HepG2 (cell line): ENCODE data around the gene EIF1. TPM values are rescaled to one million over a fixed set of nuclear protein-coding genes. Genes with fewer than 3 reads are reported as not detected.

Source experiments
- ATAC-seq: fragments of 200-7000 bp; cut with Tn5 transposase; 3 replicates; pipeline ENCODE4 v1.9.1; 2020; ENCODE audit warnings: mild to moderate bottlenecking, moderate library complexity
- BruUV-seq: library from RNA; stranded (reverse); fragments of 400-500 nt; replicated peaks from 2 replicates; lab custom pipeline; 2021; lab: Mats Ljungman, UMichigan
- CTCF ChIA-PET: fragments of 300-600 bp; formaldehyde crosslinking; extraction: SDS; loops from one replicate; lab custom pipeline; 2021; ENCODE audit warnings: low total read pairs, inconsistent platforms, low intra/inter-chr PET ratio; lab: Yijun Ruan, JAX
- POLR2A ChIA-PET: fragments of 350-600 bp; sonication (Branson Sonifier 250); formaldehyde crosslinking; loops from one replicate; lab custom pipeline; 2020; ENCODE audit warnings: antibody characterized with exemption, inconsistent platforms; lab: Yijun Ruan, JAX
- DNase-seq: peaks from one replicate; pipeline ENCODE4 v3.0.0-alpha.2; 2015; ENCODE audit warnings: low spot score
- FAIRE-seq: peaks from 3 replicates; lab custom pipeline; 2011; peaks lifted over from hg19 to GRCh38; lab: Jason Lieb, UNC
- H2AFZ ChIP-seq: one replicate; pipeline ENCODE4 v1.6.1; 2011; ENCODE audit warnings: low read length, inconsistent platforms
- H3K27ac ChIP-seq: fragments of 300-600 bp; 3 replicates; pipeline ENCODE4 v1.8.0; 2011; ENCODE audit warnings: mixed run types, mild to moderate bottlenecking, mixed read lengths, low read length, inconsistent platforms; ENCODE audit not compliant: insufficient read depth; ENCODE audit errors: extremely low read length
- H3K27me3 ChIP-seq, 2 experiments: fragments of 200-600 bp in 1 of 2; 2 replicates in 1 of 2; 3 replicates in 1 of 2; pipeline versions ENCODE4 v1.6.0 to v1.8.0; 2011; ENCODE audit warnings: low read length in 2 of 2, mild to moderate bottlenecking in 2 of 2, moderate library complexity in 2 of 2, inconsistent platforms in 1 of 2; ENCODE audit not compliant: insufficient read depth in 2 of 2, control insufficient read depth in 1 of 2
- H3K36me3 ChIP-seq, 2 experiments: fragments of 200-600 bp in 1 of 2; replicated peaks in 1 of 2; 2 replicates in 1 of 2; 3 replicates in 1 of 2; pipeline versions ENCODE4 v1.5.1 to v1.8.0; 2011; ENCODE audit warnings: low read length in 2 of 2, inconsistent platforms in 1 of 2; ENCODE audit not compliant: insufficient read depth in 2 of 2, control insufficient read depth in 1 of 2
- H3K4me1 ChIP-seq: 2 replicates; pipeline ENCODE4 v1.5.1; 2012; ENCODE audit warnings: low read length, inconsistent platforms; ENCODE audit not compliant: insufficient read depth
- H3K4me2 ChIP-seq: 2 replicates; pipeline ENCODE4 v1.6.0; 2011; ENCODE audit warnings: low read depth, low read length, inconsistent platforms
- H3K4me3 ChIP-seq, 3 experiments: fragments of 200-600 bp in 1 of 3; sonication (generic), shearing (Covaris generic) in 1 of 3; replicated peaks in 1 of 3; 2 replicates each; pipeline ENCODE4 v1.5.1; 2011 to 2016; ENCODE audit warnings: low read length in 3 of 3, inconsistent platforms in 2 of 3, low read depth in 2 of 3, mild to moderate bottlenecking in 2 of 3, control low read depth in 1 of 3, mixed read lengths in 1 of 3; ENCODE audit not compliant: insufficient read depth in 1 of 3
- H3K79me2 ChIP-seq: one replicate; pipeline ENCODE4 v1.6.1; 2011; ENCODE audit warnings: low read length, inconsistent platforms; ENCODE audit not compliant: insufficient read depth
- H3K9ac ChIP-seq: 2 replicates; pipeline ENCODE4 v1.6.0; 2011; ENCODE audit warnings: mild to moderate bottlenecking, low read depth, low read length, inconsistent platforms; ENCODE audit not compliant: insufficient read depth
- H3K9me3 ChIP-seq: 2 replicates; pipeline ENCODE4 v1.5.1; 2012; ENCODE audit warnings: mild to moderate bottlenecking, low read length
- H4K20me1 ChIP-seq: 2 replicates; pipeline ENCODE4 v1.6.0; 2011; ENCODE audit warnings: inconsistent platforms, mild to moderate bottlenecking, low read length, moderate library complexity; ENCODE audit not compliant: insufficient read depth
- CCDC6 ChIP-seq: sonication (generic); formaldehyde crosslinking; IDR thresholded peaks from 2 replicates; pipeline ENCODE4 v1.8.1; 2022; ENCODE audit warnings: mild to moderate bottlenecking, missing genetic modification reagents, moderate library complexity
- FOXA1 ChIP-seq, 2 experiments: fragments of 450-650 bp in 1 of 2; sonication (generic) in 1 of 2; formaldehyde crosslinking in 1 of 2; IDR thresholded peaks; 2 replicates each; pipeline versions ENCODE4 v1.4.0 to v1.6.1; 2016 to 2020; ENCODE audit warnings: missing genetic modification reagents in 1 of 2
- FOXA3 ChIP-seq: IDR thresholded peaks from 2 replicates; pipeline ENCODE4 v1.6.1; 2016; ENCODE audit warnings: missing genetic modification reagents, missing compliant biosample characterization
- GFI1 ChIP-seq: sonication (generic); formaldehyde crosslinking; IDR thresholded peaks from 2 replicates; pipeline ENCODE4 v1.5.0; 2020; ENCODE audit warnings: missing genetic modification reagents, mild to moderate bottlenecking, borderline replicate concordance
- PPARG ChIP-seq: conservative IDR thresholded peaks from 2 replicates; pipeline ENCODE4 v1.6.1; 2016; ENCODE audit warnings: missing biosample characterization, missing genetic modification reagents
- RARA ChIP-seq: IDR thresholded peaks from 2 replicates; pipeline ENCODE4 v1.6.1; 2016; ENCODE audit warnings: missing genetic modification reagents, missing compliant biosample characterization
- SMC3 ChIP-seq: IDR thresholded peaks from 2 replicates; pipeline ENCODE4 v1.6.1; 2011; ENCODE audit warnings: low read length, improper control_type of control experiment
- ZBTB39 ChIP-seq: sonication (generic); formaldehyde crosslinking; IDR thresholded peaks from 2 replicates; pipeline ENCODE4 v1.5.0; 2020; ENCODE audit warnings: missing genetic modification reagents
- ZNF256 ChIP-seq: sonication (generic); formaldehyde crosslinking; conservative IDR thresholded peaks from 2 replicates; pipeline ENCODE4 v1.4.0; 2020; ENCODE audit warnings: missing genetic modification reagents
- ZNF296 ChIP-seq: sonication (generic); formaldehyde crosslinking; conservative IDR thresholded peaks from 2 replicates; pipeline ENCODE4 v1.5.0; 2020; ENCODE audit warnings: mild to moderate bottlenecking, missing genetic modification reagents
- ZNF30 ChIP-seq: sonication (generic); formaldehyde crosslinking; IDR thresholded peaks from 2 replicates; pipeline ENCODE4 v1.5.0; 2020; ENCODE audit warnings: mild to moderate bottlenecking, missing genetic modification reagents
- ZNF331 ChIP-seq: sonication (generic); formaldehyde crosslinking; IDR thresholded peaks from 2 replicates; pipeline ENCODE4 v1.4.0; 2020; ENCODE audit warnings: missing genetic modification reagents
- ZNF614 ChIP-seq: IDR thresholded peaks from 2 replicates; pipeline ENCODE4 v1.6.1; 2018; ENCODE audit warnings: missing biosample characterization, missing genetic modification reagents, inconsistent platforms, borderline replicate concordance
- ZNF674 ChIP-seq: sonication (generic); formaldehyde crosslinking; IDR thresholded peaks from 2 replicates; pipeline ENCODE4 v1.5.0; 2020; ENCODE audit warnings: low read depth, mild to moderate bottlenecking, missing genetic modification reagents
- ZSCAN30 ChIP-seq: sonication (generic); formaldehyde crosslinking; IDR thresholded peaks from 2 replicates; pipeline ENCODE4 v1.5.0; 2020; ENCODE audit warnings: mild to moderate bottlenecking, missing genetic modification reagents
- WGBS: methylation state at CpG from one replicate; pipeline ENCODE4 v1.1.6; 2017; ENCODE audit warnings: low lambda C conversion rate; 5-methylcytosine and 5-hydroxymethylcytosine counted together
- in situ Hi-C: cut with HindIII; loops from 2 replicates; pipeline ENCODE4 v1.10.0; 2017; ENCODE audit warnings: low pct_unique_long_range_greater_than_20kb; ENCODE audit not compliant: extremely low pct_ligation_motif_present
- intact Hi-C: fragments of 100-400 bp; cut with micrococcal nuclease; formaldehyde crosslinking; loops from one replicate; pipeline ENCODE4 v1.10.0; 2022; ENCODE audit not compliant: unreplicated experiment
- polyA plus RNA-seq, 8 experiments: library from polyadenylated mRNA; depleted of rRNA in 3 of 8; stranded (reverse) in 7 of 8; unstranded in 1 of 8; fragments of >200 nt; fragmentation: Illumina TruSeq in 4 of 8; extraction: Trizol in 4 of 8; gene quantifications; 2 replicates each; pipeline versions ENCODE4 v1.2.1 to v1.2.3, GENCODE V29; 2011 to 2016; ENCODE audit warnings: low read depth in 4 of 8, missing spikeins in 1 of 8, mixed read lengths in 1 of 8; ENCODE audit not compliant: insufficient read depth in 1 of 8
- total RNA-seq, 5 experiments: library from RNA; depleted of rRNA; stranded (reverse); fragments of >200 nt; fragmentation: Illumina TruSeq; extraction: Trizol; gene quantifications; 2 replicates each; pipeline ENCODE4 v1.2.3, GENCODE V29; 2016; ENCODE audit warnings: low read depth in 1 of 5
- TF ChIP-seq, protein P1 (sequence below): sonication (generic); formaldehyde crosslinking; IDR thresholded peaks from 2 replicates; pipeline ENCODE4 v1.5.0; 2020; ENCODE audit warnings: mild to moderate bottlenecking, missing genetic modification reagents
- TF ChIP-seq, protein P2 (sequence below): sonication (generic); formaldehyde crosslinking; IDR thresholded peaks from 2 replicates; pipeline ENCODE4 v1.4.0; 2020; ENCODE audit warnings: missing genetic modification reagents

EIF1 gene
- total and polyA plus RNA-seq, 2 of the 13 experiments (the other 11 are each of a cell fraction or from before 2014, with no cell fraction given), result 147 to 517 TPM

DNA sequence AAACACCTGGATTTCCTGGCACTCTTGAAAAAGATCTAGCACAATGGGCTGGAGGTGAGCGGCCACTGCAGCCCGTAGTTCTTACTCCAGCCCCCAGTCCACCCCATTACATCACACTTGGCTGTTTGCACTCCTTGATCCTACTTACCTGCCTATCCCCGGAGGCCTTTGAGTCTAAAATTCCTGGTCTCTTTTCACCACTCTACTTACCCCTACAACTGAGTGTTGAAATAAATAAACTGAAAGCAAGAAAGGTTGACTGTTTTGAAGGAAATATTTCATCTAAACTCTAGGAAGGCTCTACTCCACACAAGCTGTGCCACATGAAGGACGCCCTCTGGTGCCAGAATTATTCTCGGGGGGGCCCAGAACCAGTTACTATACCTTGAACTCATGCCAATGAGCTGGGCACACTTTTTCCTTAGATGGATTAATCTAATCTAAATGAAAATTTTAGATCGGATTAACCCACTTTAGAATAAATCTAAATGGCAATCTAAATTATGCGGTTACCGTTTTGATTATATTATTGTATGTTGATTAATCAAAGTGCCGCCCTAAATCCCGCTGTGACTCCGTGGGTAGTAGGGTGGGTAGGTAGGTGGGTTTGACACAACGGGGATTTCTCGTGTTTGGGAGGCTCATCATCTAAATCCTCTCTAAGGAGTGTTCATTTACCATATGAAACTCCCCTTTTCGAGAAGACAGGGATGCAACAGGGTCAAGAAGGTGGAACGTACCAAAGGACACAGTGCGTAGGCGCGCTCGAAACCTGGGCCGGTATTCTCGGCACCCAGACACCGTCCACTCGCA, 651 bp upstream of the EIF1 start:
- ATAC-seq, result 0 out of 3 replicates have a peak, but pooled peaks have one; percentile 0
- TF ChIP-seq FOXA1 (IDR thresholded peaks at IDR 0.05) (no peak), FOXA1 (CRISPR knock-in tag; IDR thresholded peaks at IDR 0.05) (peak; percentile 12; the same call in 1 of the 2 replicates), ZSCAN30 (CRISPR knock-in tag) (peak; percentile 81; the same call in 1 of the 2 replicates), ZNF30 (CRISPR knock-in tag) (no peak), ZBTB39 (no peak), RARA (CRISPR knock-in tag) (peak; percentile 49), PPARG (0 out of 2 replicates have a peak, but pooled peaks have one; percentile 6), ZNF296 (CRISPR knock-in tag) (no peak), CCDC6 (peak; percentile 17; the same call in 1 of the 2 replicates), FOXA3 (peak; percentile 30), ZNF331 (CRISPR knock-in tag) (no peak), ZNF674 (CRISPR knock-in tag) (0 out of 2 replicates have a peak, but pooled peaks have one; percentile 37), ZNF256 (CRISPR knock-in tag) (0 out of 2 replicates have a peak, but pooled peaks have one; percentile 9), SMC3 (0 out of 2 replicates have a peak, but pooled peaks have one; percentile 11), GFI1 (CRISPR knock-in tag) (peak; percentile 62; the same call in 1 of the 2 replicates), ZNF614 (CRISPR knock-in tag) (0 out of 2 replicates have a peak, but pooled peaks have one; percentile 9)
- TF ChIP-seq, protein P1, sequence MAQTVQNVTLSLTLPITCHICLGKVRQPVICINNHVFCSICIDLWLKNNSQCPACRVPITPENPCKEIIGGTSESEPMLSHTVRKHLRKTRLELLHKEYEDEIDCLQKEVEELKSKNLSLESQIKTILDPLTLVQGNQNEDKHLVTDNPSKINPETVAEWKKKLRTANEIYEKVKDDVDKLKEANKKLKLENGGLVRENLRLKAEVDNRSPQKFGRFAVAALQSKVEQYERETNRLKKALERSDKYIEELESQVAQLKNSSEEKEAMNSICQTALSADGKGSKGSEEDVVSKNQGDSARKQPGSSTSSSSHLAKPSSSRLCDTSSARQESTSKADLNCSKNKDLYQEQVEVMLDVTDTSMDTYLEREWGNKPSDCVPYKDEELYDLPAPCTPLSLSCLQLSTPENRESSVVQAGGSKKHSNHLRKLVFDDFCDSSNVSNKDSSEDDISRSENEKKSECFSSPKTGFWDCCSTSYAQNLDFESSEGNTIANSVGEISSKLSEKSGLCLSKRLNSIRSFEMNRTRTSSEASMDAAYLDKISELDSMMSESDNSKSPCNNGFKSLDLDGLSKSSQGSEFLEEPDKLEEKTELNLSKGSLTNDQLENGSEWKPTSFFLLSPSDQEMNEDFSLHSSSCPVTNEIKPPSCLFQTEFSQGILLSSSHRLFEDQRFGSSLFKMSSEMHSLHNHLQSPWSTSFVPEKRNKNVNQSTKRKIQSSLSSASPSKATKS (CRISPR knock-in tag), result no peak
- TF ChIP-seq, protein P2, sequence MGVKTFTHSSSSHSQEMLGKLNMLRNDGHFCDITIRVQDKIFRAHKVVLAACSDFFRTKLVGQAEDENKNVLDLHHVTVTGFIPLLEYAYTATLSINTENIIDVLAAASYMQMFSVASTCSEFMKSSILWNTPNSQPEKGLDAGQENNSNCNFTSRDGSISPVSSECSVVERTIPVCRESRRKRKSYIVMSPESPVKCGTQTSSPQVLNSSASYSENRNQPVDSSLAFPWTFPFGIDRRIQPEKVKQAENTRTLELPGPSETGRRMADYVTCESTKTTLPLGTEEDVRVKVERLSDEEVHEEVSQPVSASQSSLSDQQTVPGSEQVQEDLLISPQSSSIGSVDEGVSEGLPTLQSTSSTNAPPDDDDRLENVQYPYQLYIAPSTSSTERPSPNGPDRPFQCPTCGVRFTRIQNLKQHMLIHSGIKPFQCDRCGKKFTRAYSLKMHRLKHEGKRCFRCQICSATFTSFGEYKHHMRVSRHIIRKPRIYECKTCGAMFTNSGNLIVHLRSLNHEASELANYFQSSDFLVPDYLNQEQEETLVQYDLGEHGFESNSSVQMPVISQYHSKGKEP (CRISPR knock-in tag), result 0 out of 2 replicates have a peak, but pooled peaks have one; percentile 67

More for the DNA sequence above, 651 bp upstream of the EIF1 start:
- TSS peak; percentile 93 for BruUV-seq
- Histone ChIP-seq H3K9me3 (no peaks in the 10 kb centered on the region), H2AFZ (peak overlapping the region; percentile 68), H3K4me3 (peak overlapping the region; percentile 59 to 99 (median 66)), H3K36me3 (peaks cover 20 to 35% of the 10 kb centered on the region in 2 experiments), H3K4me2 (peak overlapping the region; percentile 86), H3K79me2 (peaks cover 18% of the 10 kb centered on the region), H3K27ac (peak overlapping the region; percentile 99), H4K20me1 (peaks cover 37% of the 10 kb centered on the region), H3K4me1 (peaks cover 29% of the 10 kb centered on the region), H3K27me3 (no peaks in the 10 kb centered on the region; a peak in 2 of 5 replicates), H3K9ac (peak overlapping the region; percentile 74)
- FAIRE-seq (peak; percentile 12), DNase-seq (peak; percentile 74)
- CTCF ChIA-PET, result interaction anchor here (0.5 to 1.3 kb wide), 3 partner anchors 21 to 1027 kb away, joined by 3 to 5 read pairs (median 3); no protein-coding TSS in a partner anchor
- POLR2A ChIA-PET, result interaction anchor here (0.6 to 6.6 kb wide), 89 partner anchors 9 to 1681 kb away, joined by 3 to 443 read pairs (median 5); partner anchors contain the start of genes ACLY, CNP, DNAJC7 and FKBP10
- intact Hi-C loops (loop anchor here (1.0 kb wide), 1 partner anchor 22 kb away; no protein-coding TSS in a partner anchor), in situ Hi-C loops (no loop called here)
- under 1% methylated on average over 23 of the region's 23 CpGs for WGBS
